Measurements from ENCODE around the gene ZSCAN1. TPM values are rescaled to one million over a fixed set of nuclear protein-coding genes. Genes with fewer than 3 reads are reported as not detected.

The ZSCAN1 gene
- total RNA-seq, 1 donor from 2014 or later, result 0.24 TPM

GRCh38 chr19:58083021-58083420 lies 49.2 kb downstream of the ZSCAN1 start:
- DNase-seq (ENCODE audit: low spot score), result no peak

GRCh38 chr19:58084596-58085347 lies 50.9 kb downstream of the ZSCAN1 start:
- no peak for DNase-seq (ENCODE audit: low spot score)

GRCh38 chr19:58085348-58085875 lies 51.6 kb downstream of the ZSCAN1 start:
- no peak for DNase-seq (ENCODE audit: low spot score)

GRCh38 chr19:58086825-58087710 lies 53.2 kb downstream of the ZSCAN1 start:
- DNase-seq (ENCODE audit: low spot score), result no peak

GRCh38 chr19:58088521-58089052 lies 54.8 kb downstream of the ZSCAN1 start:
- DNase-seq (ENCODE audit: low spot score), result no peak

- DNase-seq (ENCODE audit: low spot score), result no peak
Measured at GRCh38 chr19:58089846-58090245, 56.0 kb downstream of the ZSCAN1 start.

- DNase-seq (ENCODE audit: low spot score), result no peak
Measured at GRCh38 chr19:58091251-58091995, 57.6 kb downstream of the ZSCAN1 start.

GRCh38 chr19:58093071-58093470 lies 59.2 kb downstream of the ZSCAN1 start:
- DNase-seq (ENCODE audit: low spot score), result no peak

GRCh38 chr19:58095328-58095727 lies 61.5 kb downstream of the ZSCAN1 start:
- DNase-seq (ENCODE audit: low spot score), result no peak

GRCh38 chr19:58096884-58097283 lies 63.1 kb downstream of the ZSCAN1 start:
- no peak for DNase-seq (ENCODE audit: low spot score)

GRCh38 chr19:58097349-58097748 lies 63.5 kb downstream of the ZSCAN1 start:
- DNase-seq (ENCODE audit: low spot score), result no peak

- DNase-seq (ENCODE audit: low spot score), result peak; percentile 99
Measured at GRCh38 chr19:58097781-58098681, 64.2 kb downstream of the ZSCAN1 start, which contains the start of gene ZSCAN18. Gene ZSCAN18, minus strand, starts transcription at chr19:58098231. Its CDS starts 7,964 bp downstream, at chr19:58090267.

- DNase-seq (ENCODE audit: low spot score), result no peak
Measured at GRCh38 chr19:58098682-58098998, 64.8 kb downstream of the ZSCAN1 start.

Other genes with a start within 250 kb of the ZSCAN1 start
- gene ZNF552, start 219.1 kb upstream of the ZSCAN1 start, total RNA-seq (ENCODE audit: insufficient read depth, low replicate concordance), result 3.1 TPM
- 29.1 TPM for gene ZNF587B, start 203.7 kb upstream of the ZSCAN1 start, total RNA-seq (ENCODE audit: insufficient read depth, low replicate concordance)
- gene ZNF587, start 184.2 kb upstream of the ZSCAN1 start, total RNA-seq (ENCODE audit: insufficient read depth, low replicate concordance), result 27.0 TPM
- 20.0 TPM for gene ZNF814, start 145.0 kb upstream of the ZSCAN1 start, total RNA-seq (ENCODE audit: insufficient read depth, low replicate concordance)
- 29.1 TPM for gene ZNF417, start 117.4 kb upstream of the ZSCAN1 start, total RNA-seq (ENCODE audit: insufficient read depth, low replicate concordance)
- gene ZNF418, start 98.6 kb upstream of the ZSCAN1 start, total RNA-seq (ENCODE audit: insufficient read depth, low replicate concordance), result 21.2 TPM
- gene ZNF256, start 86.3 kb upstream of the ZSCAN1 start, total RNA-seq (ENCODE audit: insufficient read depth, low replicate concordance), result 14.0 TPM
- not detected for gene C19orf18, start 59.5 kb upstream of the ZSCAN1 start, total RNA-seq (ENCODE audit: insufficient read depth, low replicate concordance)
- gene ZNF606, start 31.2 kb upstream of the ZSCAN1 start, total RNA-seq (ENCODE audit: insufficient read depth, low replicate concordance), result 64.8 TPM
- 8.9 TPM for gene ZNF135, start 25.3 kb downstream of the ZSCAN1 start, total RNA-seq (ENCODE audit: insufficient read depth, low replicate concordance)
- gene ZSCAN18, start 64.2 kb downstream of the ZSCAN1 start, total RNA-seq (ENCODE audit: insufficient read depth, low replicate concordance), result 46.2 TPM
- 11.8 TPM for gene ZNF329, start 116.8 kb downstream of the ZSCAN1 start, total RNA-seq (ENCODE audit: insufficient read depth, low replicate concordance)
- 14.7 TPM for gene ZNF274, start 149.0 kb downstream of the ZSCAN1 start, total RNA-seq (ENCODE audit: insufficient read depth, low replicate concordance)
- gene ZNF544, start 194.9 kb downstream of the ZSCAN1 start, total RNA-seq (ENCODE audit: insufficient read depth, low replicate concordance), result 29.6 TPM
- 5.3 TPM for gene ZNF8, start 244.9 kb downstream of the ZSCAN1 start, total RNA-seq (ENCODE audit: insufficient read depth, low replicate concordance)

Measured in umbilical cord (tissue), 2 donors.